IPS-20b (cell line): ENCODE results near the gene NEK9.

Source experiments
- H3K27ac ChIP-seq: one replicate; pipeline ENCODE4 v1.5.1; 2013; ENCODE audit warnings: low read length
- H3K27me3 ChIP-seq: 2 replicates; pipeline ENCODE4 v1.6.1; 2013; ENCODE audit warnings: mild to moderate bottlenecking, low read length, inconsistent platforms; ENCODE audit not compliant: insufficient read depth
- H3K36me3 ChIP-seq: 2 replicates; pipeline ENCODE4 v1.6.1; 2013; ENCODE audit warnings: low read depth, mild to moderate bottlenecking, inconsistent platforms, low read length, moderate library complexity; ENCODE audit not compliant: insufficient read depth
- H3K4me1 ChIP-seq: 2 replicates; pipeline ENCODE4 v1.6.1; 2013; ENCODE audit warnings: mild to moderate bottlenecking, control low read depth, inconsistent platforms, low read length, moderate library complexity; ENCODE audit not compliant: insufficient read depth
- H3K4me3 ChIP-seq: 2 replicates; pipeline ENCODE4 v1.5.1; 2013; ENCODE audit warnings: mild to moderate bottlenecking, low read length, inconsistent platforms
- H3K9ac ChIP-seq: 2 replicates; pipeline ENCODE4 v1.6.1; 2013; ENCODE audit warnings: low read depth, mild to moderate bottlenecking, inconsistent platforms, low read length, moderate library complexity
- H3K9me3 ChIP-seq: 2 replicates; pipeline ENCODE4 v1.6.1; 2013; ENCODE audit warnings: mild to moderate bottlenecking, low read depth, low read length, inconsistent platforms; ENCODE audit not compliant: insufficient read depth

NEK9 gene

DNA sequence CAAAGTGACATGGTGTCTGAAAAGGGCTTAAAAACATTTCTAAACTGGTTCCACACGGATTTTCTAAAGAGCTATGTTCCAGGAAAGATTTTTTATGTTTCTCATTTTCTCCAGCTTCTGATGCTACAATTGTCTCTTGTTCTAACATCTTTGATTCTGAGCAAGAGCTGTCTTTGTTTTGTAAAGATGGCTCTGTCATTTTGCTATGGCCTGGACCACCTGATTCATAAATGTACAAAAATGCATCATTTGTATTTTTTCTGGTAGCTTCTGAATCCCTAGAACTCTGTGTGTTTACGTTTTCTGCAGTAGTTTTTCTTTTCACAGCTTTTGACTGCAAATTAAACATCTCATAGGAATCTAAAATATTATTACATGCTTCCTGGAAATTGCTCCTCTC lies 78.7 kb downstream of the NEK9 start:
- Histone ChIP-seq H3K4me1 (no peaks in the 10 kb centered on the region), H3K9ac (no peak overlapping the region), H3K9me3 (no peaks in the 10 kb centered on the region), H3K27ac (no peak overlapping the region), H3K4me3 (no peak overlapping the region), H3K27me3 (no peaks in the 10 kb centered on the region), H3K36me3 (no peaks in the 10 kb centered on the region)

DNA sequence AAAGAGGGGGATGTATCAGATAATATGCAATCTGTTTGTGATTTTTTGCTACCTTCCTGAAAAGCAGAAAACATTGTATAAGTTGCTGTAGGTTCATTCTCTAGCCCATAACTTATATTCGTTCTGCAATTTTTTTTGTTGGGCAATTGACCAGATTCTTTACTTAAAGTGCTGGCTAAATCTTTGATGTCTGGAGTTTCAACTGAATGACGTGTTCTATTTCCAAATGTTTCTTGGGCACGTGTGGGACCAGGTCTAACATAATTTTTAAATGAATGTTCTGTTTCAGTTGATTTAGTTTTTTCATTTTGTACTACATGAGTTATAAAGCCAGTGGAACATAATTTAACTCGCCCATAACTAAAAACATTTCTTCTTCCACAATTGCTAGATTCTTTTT lies 79.3 kb downstream of the NEK9 start:
- Histone ChIP-seq H3K9me3 (no peaks in the 10 kb centered on the region), H3K4me1 (no peaks in the 10 kb centered on the region), H3K27ac (no peak overlapping the region), H3K4me3 (no peak overlapping the region), H3K27me3 (no peaks in the 10 kb centered on the region), H3K36me3 (no peaks in the 10 kb centered on the region), H3K9ac (no peak overlapping the region)

DNA sequence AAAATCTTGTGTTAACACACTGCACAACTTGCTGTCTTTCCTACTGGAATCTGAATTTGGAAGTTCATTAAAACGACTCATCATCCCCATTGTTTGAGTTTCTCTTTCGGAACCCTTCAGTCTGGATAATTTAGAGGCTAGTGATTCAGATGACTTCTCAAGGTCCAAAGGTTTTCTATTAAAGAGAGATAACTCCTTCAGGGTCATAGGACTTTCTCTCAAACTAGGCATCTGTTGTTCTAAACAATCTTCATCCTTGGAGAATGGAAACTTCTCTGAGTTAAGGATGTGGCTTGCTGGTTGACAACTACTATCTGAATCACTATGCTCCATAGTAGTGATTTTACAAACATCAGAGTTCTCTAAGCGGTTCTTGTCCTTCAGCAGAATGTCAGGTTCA lies 79.9 kb downstream of the NEK9 start:
- Histone ChIP-seq H3K4me1 (no peaks in the 10 kb centered on the region), H3K9ac (no peak overlapping the region), H3K27ac (no peak overlapping the region), H3K4me3 (no peak overlapping the region), H3K9me3 (no peaks in the 10 kb centered on the region), H3K36me3 (peaks cover 3% of the 10 kb centered on the region; the same call in 1 of the 2 replicates), H3K27me3 (no peaks in the 10 kb centered on the region)

DNA sequence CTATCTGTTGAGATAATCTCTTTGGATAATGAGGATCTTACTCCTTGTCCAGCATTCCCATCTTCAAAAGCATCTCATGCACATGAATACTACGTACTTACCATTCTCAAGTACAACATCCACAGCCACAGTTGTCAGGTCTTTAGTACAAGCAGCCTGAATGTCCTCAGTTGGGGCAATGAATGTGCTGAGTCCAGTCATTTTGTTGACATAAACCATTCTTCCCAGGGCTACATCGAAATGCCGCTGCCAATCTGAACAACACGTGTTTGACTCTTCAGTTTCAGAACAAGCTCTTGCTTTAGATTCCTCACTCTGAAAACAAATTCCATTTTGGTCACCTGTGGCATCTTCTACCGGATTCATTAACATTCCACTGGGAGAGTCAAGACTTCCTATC lies 80.6 kb downstream of the NEK9 start:
- Histone ChIP-seq H3K9ac (no peak overlapping the region), H3K4me3 (no peak overlapping the region), H3K9me3 (no peaks in the 10 kb centered on the region), H3K27ac (no peak overlapping the region), H3K4me1 (no peaks in the 10 kb centered on the region), H3K36me3 (peaks cover 10% of the 10 kb centered on the region; the same call in 1 of the 2 replicates), H3K27me3 (no peaks in the 10 kb centered on the region)

DNA sequence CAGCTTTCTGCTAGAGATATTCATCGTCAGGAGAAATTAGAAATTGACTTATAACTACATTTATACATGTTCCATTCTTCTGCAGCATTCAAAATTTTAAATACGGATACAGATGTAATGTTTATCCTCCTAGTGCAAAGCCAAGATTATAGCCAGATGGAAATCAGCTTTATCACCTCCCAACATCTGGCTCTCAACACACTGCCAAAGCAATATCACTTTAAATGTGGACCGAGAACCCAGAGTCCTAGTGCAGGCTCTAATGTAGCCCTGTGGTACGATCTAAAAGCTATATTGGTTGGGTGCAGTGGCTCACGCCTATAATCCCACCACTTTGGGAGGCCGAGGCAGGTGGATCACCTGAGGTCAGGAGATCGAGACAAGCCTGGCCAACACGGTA lies 82.1 kb downstream of the NEK9 start:
- Histone ChIP-seq H3K27me3 (no peaks in the 10 kb centered on the region), H3K4me1 (no peaks in the 10 kb centered on the region), H3K27ac (no peak overlapping the region), H3K4me3 (no peak overlapping the region), H3K9ac (no peak overlapping the region), H3K36me3 (peaks cover 14% of the 10 kb centered on the region; the same call in 1 of the 2 replicates), H3K9me3 (no peaks in the 10 kb centered on the region)

DNA sequence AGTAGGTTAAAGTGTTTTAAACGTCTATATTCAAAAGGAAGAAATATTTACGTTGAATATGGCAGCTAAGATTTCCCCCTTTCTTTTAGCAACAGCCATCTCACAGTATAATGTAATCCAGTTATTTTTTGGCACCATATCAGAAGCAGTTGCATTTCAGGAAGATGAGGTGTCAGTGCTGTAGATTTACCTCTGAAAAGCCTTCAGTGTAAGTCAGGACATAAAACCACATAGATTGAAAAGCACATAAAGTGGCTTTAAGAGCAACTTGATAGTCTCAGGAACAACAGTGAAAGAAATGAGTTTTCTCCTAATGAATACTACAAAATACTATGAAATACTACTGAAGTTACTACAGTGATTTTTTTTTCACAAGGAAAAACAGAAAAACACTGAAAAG lies 82.5 kb downstream of the NEK9 start:
- H3K27ac ChIP-seq = no peak overlapping the region
- H3K4me3 ChIP-seq = no peak overlapping the region
- no peak overlapping the region for H3K9ac ChIP-seq
- H3K27me3 ChIP-seq = no peaks in the 10 kb centered on the region
- H3K9me3 ChIP-seq = no peaks in the 10 kb centered on the region
- H3K4me1 ChIP-seq = no peaks in the 10 kb centered on the region
- H3K36me3 ChIP-seq = peaks cover 14% of the 10 kb centered on the region; the same call in 1 of the 2 replicates

DNA sequence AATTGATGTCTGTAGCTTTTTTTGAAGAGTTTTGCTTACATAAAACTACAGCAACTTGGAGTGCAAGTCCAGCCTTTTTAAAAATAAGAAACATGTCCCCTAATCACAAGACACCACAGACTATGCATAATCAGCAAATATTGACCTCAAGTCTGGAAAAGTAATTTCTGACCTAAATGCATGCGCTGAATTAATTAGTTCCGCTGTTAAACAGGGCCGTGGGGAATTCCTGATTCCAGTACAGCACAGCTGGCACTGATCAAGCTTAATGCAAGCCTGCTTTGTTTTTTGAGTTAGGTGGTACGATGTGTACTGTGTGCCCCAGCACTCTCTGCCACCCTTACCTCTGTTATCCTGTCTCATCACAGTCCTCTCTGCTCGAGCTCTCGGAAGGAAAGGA lies 84.8 kb downstream of the NEK9 start:
- no peaks in the 10 kb centered on the region for H3K9me3 ChIP-seq
- no peak overlapping the region for H3K27ac ChIP-seq
- no peaks in the 10 kb centered on the region for H3K27me3 ChIP-seq
- no peaks in the 10 kb centered on the region for H3K4me1 ChIP-seq
- H3K36me3 ChIP-seq = peaks cover 24% of the 10 kb centered on the region; the same call in 1 of the 2 replicates
- H3K9ac ChIP-seq = no peak overlapping the region
- H3K4me3 ChIP-seq = no peak overlapping the region

DNA sequence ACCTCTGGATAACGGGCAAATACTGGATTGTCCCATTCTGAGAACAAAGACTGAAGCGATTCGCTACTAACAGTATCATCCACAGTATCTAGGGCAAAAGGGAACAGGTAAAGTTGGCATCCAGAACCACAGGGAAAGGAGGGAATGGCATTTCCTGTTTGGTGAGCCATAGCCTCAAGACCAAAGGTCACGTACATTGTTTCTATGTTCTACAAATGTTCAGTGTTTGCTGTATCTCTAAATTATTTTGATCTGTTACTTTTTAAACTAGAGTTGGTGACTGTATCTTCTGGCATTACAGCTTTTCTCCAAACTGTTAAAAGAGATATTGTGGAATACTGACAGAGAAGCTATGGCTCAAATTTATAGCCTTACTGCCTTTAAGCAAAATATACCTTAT lies 85.2 kb downstream of the NEK9 start:
- H3K4me3 ChIP-seq = no peak overlapping the region
- no peaks in the 10 kb centered on the region for H3K9me3 ChIP-seq
- H3K4me1 ChIP-seq = no peaks in the 10 kb centered on the region
- H3K9ac ChIP-seq = no peak overlapping the region
- peaks cover 27% of the 10 kb centered on the region; the same call in 1 of the 2 replicates for H3K36me3 ChIP-seq
- H3K27ac ChIP-seq = no peak overlapping the region
- H3K27me3 ChIP-seq = no peaks in the 10 kb centered on the region

DNA sequence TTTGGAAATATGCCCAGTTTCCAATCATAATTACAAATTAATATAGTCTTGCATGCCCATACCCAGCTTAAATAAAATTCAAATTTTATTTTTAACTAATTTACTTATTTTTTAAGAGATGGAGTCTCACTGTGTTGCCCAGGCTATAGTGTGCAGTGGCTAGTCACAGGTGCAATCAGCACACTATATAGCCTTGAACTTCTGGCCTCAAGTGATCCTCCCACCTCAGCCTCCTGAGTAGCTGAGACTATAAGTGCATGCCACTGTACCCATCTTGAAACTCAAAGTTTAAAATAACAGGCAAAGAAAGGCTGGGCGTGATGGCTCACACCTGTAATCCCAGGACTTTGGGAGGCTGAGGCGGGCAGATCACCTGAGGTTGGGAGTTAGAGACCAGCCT lies 85.9 kb downstream of the NEK9 start:
- no peaks in the 10 kb centered on the region for H3K27me3 ChIP-seq
- no peaks in the 10 kb centered on the region for H3K9me3 ChIP-seq
- H3K27ac ChIP-seq = no peak overlapping the region
- no peak overlapping the region for H3K9ac ChIP-seq
- no peaks in the 10 kb centered on the region for H3K4me1 ChIP-seq
- H3K4me3 ChIP-seq = no peak overlapping the region
- peaks cover 29% of the 10 kb centered on the region; the same call in 1 of the 2 replicates for H3K36me3 ChIP-seq

DNA sequence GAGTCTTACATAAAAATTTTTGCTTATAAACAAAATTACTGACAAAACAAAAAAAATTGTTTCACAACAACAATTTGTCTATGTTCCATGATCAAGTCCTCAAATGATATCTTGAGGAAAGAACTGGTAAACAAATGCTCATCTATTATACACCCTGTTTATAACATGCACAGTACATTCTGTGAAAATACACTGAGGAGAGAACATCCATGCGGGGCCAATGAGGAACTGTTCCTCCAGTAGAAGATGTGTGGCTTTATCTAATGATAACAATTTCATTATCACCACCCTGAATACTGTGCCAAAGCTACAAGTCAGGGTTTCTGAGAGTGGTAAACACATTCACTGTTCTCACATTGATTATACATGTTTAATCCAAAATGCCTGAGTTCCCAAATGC lies 86.3 kb downstream of the NEK9 start:
- Histone ChIP-seq H3K27me3 (no peaks in the 10 kb centered on the region), H3K9ac (no peak overlapping the region), H3K9me3 (no peaks in the 10 kb centered on the region), H3K4me3 (no peak overlapping the region), H3K4me1 (no peaks in the 10 kb centered on the region), H3K27ac (no peak overlapping the region), H3K36me3 (peaks cover 34% of the 10 kb centered on the region; the same call in 1 of the 2 replicates)

DNA sequence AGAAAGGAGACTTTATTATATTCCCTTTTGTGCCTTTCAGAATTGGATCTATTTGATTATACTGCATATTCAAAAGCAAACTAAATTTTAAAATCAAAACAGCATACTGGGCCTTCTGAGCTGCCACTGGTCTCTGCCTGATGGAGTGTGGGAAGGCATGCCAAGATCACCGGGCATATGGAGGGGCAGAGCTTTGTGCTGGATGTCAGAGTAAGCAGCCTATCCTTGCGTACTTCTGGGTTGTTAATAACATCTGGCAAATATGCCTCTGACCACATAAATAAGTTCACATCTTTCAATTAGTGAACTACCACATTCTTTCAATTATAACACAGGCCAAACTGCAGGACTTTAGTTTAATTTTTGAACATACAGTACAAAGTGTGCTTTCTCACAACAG lies 93.9 kb downstream of the NEK9 start:
- Histone ChIP-seq H3K36me3 (peaks cover 56% of the 10 kb centered on the region), H3K4me1 (no peaks in the 10 kb centered on the region), H3K9ac (no peak overlapping the region), H3K27ac (no peak overlapping the region), H3K4me3 (no peak overlapping the region), H3K27me3 (no peaks in the 10 kb centered on the region), H3K9me3 (no peaks in the 10 kb centered on the region)

DNA sequence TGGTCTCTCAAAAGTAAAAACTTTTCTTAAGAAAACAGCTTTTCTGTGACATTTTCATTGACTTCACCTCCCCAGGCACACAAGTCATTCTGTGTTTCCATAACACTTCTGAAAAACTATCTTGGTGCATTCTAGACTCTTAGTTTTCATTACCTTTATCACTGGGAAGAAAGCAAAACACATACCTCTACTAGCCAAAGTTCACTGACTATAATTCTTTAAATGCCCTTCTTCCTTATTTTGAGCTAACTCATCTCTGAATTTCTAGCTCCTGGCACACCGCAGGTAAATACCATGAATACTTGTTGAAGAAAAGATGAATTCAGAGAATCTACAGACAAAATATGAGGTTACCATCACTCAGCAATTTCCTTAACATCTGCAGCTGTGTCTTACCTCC lies 96.7 kb downstream of the NEK9 start:
- H3K9ac ChIP-seq = no peak overlapping the region
- no peaks in the 10 kb centered on the region for H3K27me3 ChIP-seq
- peaks cover 42% of the 10 kb centered on the region for H3K36me3 ChIP-seq
- H3K27ac ChIP-seq = no peak overlapping the region
- H3K4me3 ChIP-seq = no peak overlapping the region
- no peaks in the 10 kb centered on the region for H3K9me3 ChIP-seq
- no peaks in the 10 kb centered on the region for H3K4me1 ChIP-seq
